ENCODE results near the gene LRMDA. TPM values are rescaled to one million over a fixed set of nuclear protein-coding genes. Genes with fewer than 3 reads are reported as not detected.

The LRMDA gene
- polyA plus RNA-seq, 3 donors, result 39.8 to 59.6 (median 56.4) TPM

- no peak overlapping the region for H3K27ac Mint-ChIP-seq
- Histone ChIP-seq H4K20me1 (ENCODE audit: insufficient read depth, low read length) (no peaks in the 10 kb centered on the region), H3K4me2 (replicated peaks; ENCODE audit: extremely low read depth, low read length, poor library complexity, severe bottlenecking) (no peak overlapping the region), H3K9me3 (replicated peaks in 1 of 2; ENCODE audit: control insufficient read depth in 1 of 2, insufficient read depth in 1 of 2, low read length in 2 of 2) (no peaks in the 10 kb centered on the region), H3K36me3 (replicated peaks in 1 of 2; ENCODE audit: control insufficient read depth in 1 of 2, insufficient read depth in 2 of 2, low read length in 2 of 2) (no peaks in the 10 kb centered on the region), H3K79me2 (ENCODE audit: insufficient read depth, low read length) (no peaks in the 10 kb centered on the region), H2AFZ (ENCODE audit: insufficient read depth, low read depth, low read length, poor library complexity, severe bottlenecking) (no peak overlapping the region), H3K27me3 (ENCODE audit: control insufficient read depth in 2 of 2, insufficient read depth in 2 of 2, low read length in 2 of 2) (no peaks in the 10 kb centered on the region), H3K4me1 (ENCODE audit: control insufficient read depth in 1 of 2, insufficient read depth in 2 of 2, low read length in 2 of 2) (no peaks in the 10 kb centered on the region), H3K27ac (ENCODE audit: low read depth in 1 of 2, low read length in 2 of 2) (no peak overlapping the region), H3K4me3 (replicated peaks in 1 of 3; ENCODE audit: low read depth in 2 of 3, low read length in 3 of 3) (no peak overlapping the region), H3K9ac (ENCODE audit: insufficient read depth, low read length, poor library complexity, severe bottlenecking) (no peak overlapping the region)
- H3K27me3 Mint-ChIP-seq (ENCODE audit: low read depth in 3 of 3), result no peaks in the 10 kb centered on the region
- H3K4me3 Mint-ChIP-seq, result no peak overlapping the region
- no peak for TF ChIP-seq CTCF (IDR thresholded peaks at IDR 0.05)
- H3K36me3 Mint-ChIP-seq, result peaks cover 2 to 5% of the 10 kb centered on the region in 2 donors
- WGBS (ENCODE audit: insufficient coverage), result no CpG with 5 or more reads among the region's 2 CpGs
- H3K4me1 Mint-ChIP-seq, result no peaks in the 10 kb centered on the region
- intact Hi-C loops (cut with micrococcal nuclease), result no loop called here
- no peak for DNase-seq
- H3K9me3 Mint-ChIP-seq, result peaks cover 0 to 3% (median 0%) of the 10 kb centered on the region in 7 donors
Observed at GRCh38 chr10:76138286-76138685, 706.9 kb downstream of the LRMDA start.

GRCh38 chr10:76138906-76139305 lies 707.5 kb downstream of the LRMDA start:
- no peak overlapping the region for H3K4me3 Mint-ChIP-seq

More at GRCh38 chr10:76138906-76139305, 707.5 kb downstream of the LRMDA start:
- H3K27ac ChIP-seq (ENCODE audit: low read depth in 1 of 2, low read length in 2 of 2), result no peak overlapping the region
- no peaks in the 10 kb centered on the region for H3K27me3 Mint-ChIP-seq (ENCODE audit: low read depth in 3 of 3)
- H3K27ac Mint-ChIP-seq, result no peak overlapping the region
- 83% methylated on average over 1 of the region's 3 CpGs for WGBS (ENCODE audit: insufficient coverage)
- no peaks in the 10 kb centered on the region for H3K9me3 ChIP-seq (replicated peaks in 1 of 2; ENCODE audit: control insufficient read depth in 1 of 2, insufficient read depth in 1 of 2, low read length in 2 of 2)
- H3K4me2 ChIP-seq (replicated peaks; ENCODE audit: extremely low read depth, low read length, poor library complexity, severe bottlenecking), result no peak overlapping the region
- no peaks in the 10 kb centered on the region for H3K4me1 ChIP-seq (ENCODE audit: control insufficient read depth in 1 of 2, insufficient read depth in 2 of 2, low read length in 2 of 2)
- intact Hi-C loops (cut with micrococcal nuclease), result no loop called here
- TF ChIP-seq CTCF (IDR thresholded peaks at IDR 0.05), result no peak
- peaks cover 0 to 4% (median 0%) of the 10 kb centered on the region in 7 donors for H3K9me3 Mint-ChIP-seq
- H3K36me3 Mint-ChIP-seq, result peaks cover 2 to 5% of the 10 kb centered on the region in 2 donors
- no peaks in the 10 kb centered on the region for H3K36me3 ChIP-seq (replicated peaks in 1 of 2; ENCODE audit: control insufficient read depth in 1 of 2, insufficient read depth in 2 of 2, low read length in 2 of 2)
- H3K4me1 Mint-ChIP-seq, result no peaks in the 10 kb centered on the region
- no peak overlapping the region for H3K9ac ChIP-seq (ENCODE audit: insufficient read depth, low read length, poor library complexity, severe bottlenecking)
- no peaks in the 10 kb centered on the region for H3K79me2 ChIP-seq (ENCODE audit: insufficient read depth, low read length)
- no peak overlapping the region for H2AFZ ChIP-seq (ENCODE audit: insufficient read depth, low read depth, low read length, poor library complexity, severe bottlenecking)
- H3K27me3 ChIP-seq (ENCODE audit: control insufficient read depth in 2 of 2, insufficient read depth in 2 of 2, low read length in 2 of 2), result no peaks in the 10 kb centered on the region
- H3K4me3 ChIP-seq (replicated peaks in 1 of 3; ENCODE audit: low read depth in 2 of 3, low read length in 3 of 3), result no peak overlapping the region
- H4K20me1 ChIP-seq (ENCODE audit: insufficient read depth, low read length), result no peaks in the 10 kb centered on the region
- no peak for DNase-seq

Measured in CD14-positive monocyte (primary cell).